HUDEP-2 (cell line): Measurements from ENCODE around the gene BRF1.
"Not testable (repeated sequence)": the region's sequence is repeated elsewhere in the genome, so short reads cannot be mapped to it uniquely, and the experiment has no call there.

Source experiments
- DNase-seq, 76 experiments: peaks; one replicate each; lab custom pipeline; 2025; ENCODE audit not compliant: unreplicated experiment in 76 of 76; lab: John Stamatoyannopoulos, UW

Gene BRF1

DNA sequence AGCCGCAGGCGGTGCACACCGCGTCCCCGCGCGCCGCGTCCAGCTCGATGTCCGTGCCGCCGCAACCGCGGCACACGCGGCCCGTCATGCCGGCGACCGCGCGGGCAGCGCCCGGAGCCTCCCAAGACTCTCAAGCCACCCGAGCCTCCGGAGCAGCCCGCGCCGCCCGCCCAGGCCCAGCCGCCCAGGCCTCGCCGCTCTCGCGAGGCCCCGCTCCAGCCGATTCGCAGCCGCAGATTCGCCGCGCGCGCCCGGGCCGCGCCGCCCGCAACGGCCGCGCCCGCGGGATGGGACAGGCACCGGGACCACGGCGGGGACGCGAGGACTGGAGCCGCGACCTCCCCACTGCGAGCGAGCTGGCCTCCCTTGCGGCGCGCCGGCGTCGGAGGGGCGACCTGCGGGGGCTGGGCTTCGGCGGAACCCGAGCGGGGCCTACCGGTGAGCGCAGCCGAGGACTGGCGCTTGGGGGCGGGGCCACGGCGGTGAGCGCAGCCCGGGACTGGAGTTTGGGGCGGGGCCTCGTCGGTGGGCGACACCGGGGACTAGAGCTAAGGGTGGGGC is at the start of gene BRF1:
Gene BRF1, minus strand, starts transcription at position 460 of the 561 bp plus-strand sequence. Its CDS starts 372 bp downstream, at position 88.
- DNase-seq: peak in 72 of 76 experiments; percentile 37 to 97 (median 89)

DNA sequence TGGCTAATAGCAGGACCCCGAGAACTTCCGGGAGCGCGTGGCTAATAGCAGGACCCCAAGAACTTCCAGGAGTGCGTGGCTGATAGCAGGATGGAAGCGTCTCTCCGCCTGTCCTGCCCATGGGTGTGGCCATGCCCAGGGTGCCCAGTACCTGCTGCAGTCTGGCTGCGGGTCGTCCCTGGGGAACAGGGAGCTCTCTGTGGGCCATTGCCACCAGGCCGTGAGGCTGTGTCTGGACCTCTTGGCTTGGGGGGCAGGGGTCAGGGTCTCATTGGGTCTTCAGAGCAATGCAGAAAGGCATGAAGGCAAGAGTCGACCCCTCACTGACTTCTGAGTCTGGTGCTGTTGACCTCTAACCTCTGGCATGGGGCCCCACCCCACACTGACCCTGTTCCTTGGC is 49.2 kb upstream of the BRF1 start:
- DNase-seq: no peak

DNA sequence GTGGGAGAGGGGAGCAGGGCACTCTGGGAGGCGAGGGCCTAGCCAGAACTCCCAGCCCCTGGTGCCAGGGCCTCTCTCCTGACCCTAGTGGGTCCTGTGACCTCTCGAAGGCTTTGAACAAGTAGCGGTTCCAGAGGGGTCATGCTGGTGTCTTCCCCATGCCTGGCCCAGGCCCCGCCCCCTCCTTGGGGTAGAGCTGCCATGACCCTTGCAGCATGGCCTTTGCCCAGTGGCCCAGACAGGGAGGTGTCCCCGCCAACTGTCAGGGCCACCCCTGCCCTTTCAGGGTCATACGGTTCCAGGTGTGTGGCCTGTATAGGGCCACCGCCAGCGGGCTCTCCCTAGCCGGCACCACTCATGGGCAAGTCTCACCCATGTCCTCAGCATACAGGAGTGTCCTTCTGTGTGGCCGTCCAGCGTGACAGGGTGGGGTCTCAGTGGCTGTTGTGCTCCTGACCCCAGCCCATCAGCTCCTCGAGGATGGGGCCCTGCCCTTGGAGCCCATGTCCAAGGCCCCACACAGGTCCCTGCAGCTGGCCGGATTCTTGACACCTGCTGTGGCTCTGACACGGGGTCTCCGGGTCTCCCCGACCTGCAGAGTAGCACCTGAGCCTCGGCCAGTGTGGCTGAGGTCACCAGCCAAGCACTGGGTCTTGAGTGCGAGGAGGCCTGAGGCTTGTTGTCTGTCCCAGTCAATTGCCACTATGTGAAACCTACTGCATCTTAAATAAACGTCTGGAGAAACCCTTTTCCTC is 48.3 kb upstream of the BRF1 start:
- DNase-seq: no peak

- DNase-seq: no peak
These were observed 47.6 kb upstream of the BRF1 start for GRCh38 chr14:105348169-105348944.

DNA sequence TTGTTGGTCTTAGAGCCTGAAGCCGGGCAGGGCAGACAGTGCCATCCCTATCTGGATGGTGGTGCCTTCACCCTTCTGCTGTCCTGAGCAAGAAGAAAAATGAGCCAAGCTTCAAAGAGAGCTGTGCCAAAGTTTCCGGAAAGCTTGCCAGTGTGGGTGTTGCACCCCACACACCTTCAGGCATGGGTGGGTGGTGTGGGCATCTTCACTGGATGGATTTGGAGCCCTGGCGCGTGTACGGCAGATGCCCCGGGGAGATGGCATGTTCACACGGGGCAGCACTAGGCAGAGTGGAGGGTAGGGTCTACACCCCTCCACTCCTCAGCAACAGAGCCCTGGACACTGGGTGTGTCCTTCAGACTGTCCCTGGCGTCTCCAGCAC is 46.8 kb upstream of the BRF1 start:
- no peak for DNase-seq

DNA sequence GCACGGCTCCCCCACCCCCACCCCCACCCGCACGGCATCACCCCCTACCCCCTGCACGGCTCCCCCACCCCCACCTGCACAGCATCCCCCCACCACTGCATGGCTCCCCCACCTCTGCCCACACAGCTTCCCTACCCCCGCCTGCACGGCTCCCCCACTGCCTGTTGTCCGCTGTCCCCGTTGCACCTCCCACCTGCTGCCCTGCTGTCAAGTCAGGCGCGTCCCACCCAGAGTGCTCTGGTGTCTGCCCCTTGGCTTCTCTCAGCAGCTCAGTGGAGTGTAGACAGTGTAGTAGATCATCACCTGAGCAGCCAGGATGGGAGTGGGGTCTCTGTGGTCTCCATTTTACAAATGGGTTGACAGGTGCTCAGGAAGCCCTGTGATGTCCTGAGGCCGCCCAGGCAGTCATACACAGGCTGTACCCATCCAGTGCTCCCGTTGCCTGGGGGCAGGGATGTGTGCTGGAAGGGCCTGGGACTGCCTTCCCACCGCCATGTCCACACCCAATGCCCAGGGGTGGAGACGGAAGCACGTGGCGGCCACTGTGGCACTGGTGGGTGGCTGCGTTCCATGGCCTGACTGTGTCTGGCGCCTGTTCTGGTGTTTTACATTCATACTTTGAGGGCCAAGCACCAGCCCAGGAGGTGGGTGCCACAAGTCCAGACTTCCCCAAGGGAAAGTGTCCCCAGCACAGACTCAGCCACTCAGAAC is 46.2 kb upstream of the BRF1 start:
- no peak for DNase-seq

- no peak for DNase-seq
These were observed 45.4 kb upstream of the BRF1 start for GRCh38 chr14:105346200-105346533.

DNA sequence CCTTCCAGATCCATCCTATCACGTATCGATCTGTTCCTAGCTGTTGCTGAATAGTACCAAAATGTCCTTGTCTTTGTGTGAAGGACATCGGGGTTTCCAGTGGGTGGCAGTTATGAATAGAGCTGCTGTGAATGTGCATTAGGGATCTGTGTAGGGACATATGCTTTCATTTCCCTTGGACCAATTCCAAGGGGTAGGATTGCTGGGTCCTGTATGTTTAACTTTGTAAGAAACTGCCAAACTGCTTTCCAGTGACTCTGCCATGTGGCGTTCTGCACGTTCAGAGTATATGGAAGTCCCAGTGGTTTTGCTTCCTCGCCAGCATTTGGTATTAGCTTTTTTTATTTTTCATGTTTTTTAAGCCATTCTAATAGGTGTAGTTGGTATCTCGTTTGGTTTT is 42.4 kb upstream of the BRF1 start:
- DNase-seq: no peak

- no peak for DNase-seq
These were observed 40.3 kb upstream of the BRF1 start for GRCh38 chr14:105340821-105341733.

DNA sequence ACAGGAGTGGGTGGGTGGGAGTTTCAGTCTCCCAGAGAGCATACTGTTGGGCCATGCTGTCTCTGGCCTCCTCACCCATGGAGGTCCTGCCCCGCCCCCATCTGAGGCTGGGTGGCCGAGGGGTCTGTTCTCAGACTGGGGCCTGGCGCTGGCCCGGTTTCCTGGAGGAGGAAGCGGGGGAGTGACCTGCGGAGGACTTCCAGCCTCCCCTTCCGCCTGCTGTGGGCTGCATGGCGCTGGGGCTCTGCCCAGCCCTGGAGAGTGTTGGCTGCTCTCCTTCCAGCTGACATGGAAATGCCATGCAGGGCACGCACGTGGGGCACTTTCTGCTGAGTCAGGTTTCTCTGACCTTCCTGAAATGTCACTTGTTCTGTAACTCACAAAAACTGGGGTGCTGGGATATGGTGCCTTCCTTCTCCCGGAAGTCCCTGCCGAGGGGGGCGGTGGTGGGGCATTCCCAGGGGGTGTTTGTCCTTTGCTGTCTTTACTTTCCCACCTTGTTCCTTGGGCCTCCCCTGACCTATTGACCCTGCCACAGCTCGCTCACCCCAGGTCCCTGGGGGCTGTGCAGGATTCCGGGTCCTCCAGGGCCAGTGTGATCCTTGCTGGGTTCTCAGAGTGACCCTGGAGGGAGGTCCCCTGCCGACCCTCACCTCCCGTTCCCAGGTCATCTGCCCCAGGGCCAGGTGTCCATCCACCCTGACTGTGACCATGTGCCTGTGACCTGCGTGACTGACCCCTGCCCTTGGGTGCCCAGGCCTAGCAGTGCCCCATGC is 37.4 kb upstream of the BRF1 start:
- DNase-seq: peak in 1 of 76 experiments; percentile 11

DNA sequence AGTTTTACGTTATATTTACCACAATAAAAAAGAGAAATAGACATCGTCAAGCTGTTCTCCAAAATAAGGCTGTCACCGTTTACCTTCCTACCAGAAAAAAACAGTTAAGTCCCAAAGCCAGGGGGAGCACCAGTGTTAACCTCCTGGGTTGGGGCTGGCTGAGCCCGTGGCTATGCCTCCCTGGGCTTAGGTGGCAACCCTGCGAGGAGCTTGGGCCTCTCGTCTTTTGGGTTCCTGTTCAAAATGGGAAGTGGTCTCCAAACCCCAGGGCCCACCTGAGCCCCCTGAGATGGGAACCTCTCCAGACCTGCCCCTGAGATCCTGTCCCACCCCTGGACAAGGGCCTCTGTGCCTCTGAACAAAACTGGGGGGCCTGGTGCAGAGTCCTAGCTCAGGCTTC is 36.6 kb upstream of the BRF1 start:
- no peak for DNase-seq

DNA sequence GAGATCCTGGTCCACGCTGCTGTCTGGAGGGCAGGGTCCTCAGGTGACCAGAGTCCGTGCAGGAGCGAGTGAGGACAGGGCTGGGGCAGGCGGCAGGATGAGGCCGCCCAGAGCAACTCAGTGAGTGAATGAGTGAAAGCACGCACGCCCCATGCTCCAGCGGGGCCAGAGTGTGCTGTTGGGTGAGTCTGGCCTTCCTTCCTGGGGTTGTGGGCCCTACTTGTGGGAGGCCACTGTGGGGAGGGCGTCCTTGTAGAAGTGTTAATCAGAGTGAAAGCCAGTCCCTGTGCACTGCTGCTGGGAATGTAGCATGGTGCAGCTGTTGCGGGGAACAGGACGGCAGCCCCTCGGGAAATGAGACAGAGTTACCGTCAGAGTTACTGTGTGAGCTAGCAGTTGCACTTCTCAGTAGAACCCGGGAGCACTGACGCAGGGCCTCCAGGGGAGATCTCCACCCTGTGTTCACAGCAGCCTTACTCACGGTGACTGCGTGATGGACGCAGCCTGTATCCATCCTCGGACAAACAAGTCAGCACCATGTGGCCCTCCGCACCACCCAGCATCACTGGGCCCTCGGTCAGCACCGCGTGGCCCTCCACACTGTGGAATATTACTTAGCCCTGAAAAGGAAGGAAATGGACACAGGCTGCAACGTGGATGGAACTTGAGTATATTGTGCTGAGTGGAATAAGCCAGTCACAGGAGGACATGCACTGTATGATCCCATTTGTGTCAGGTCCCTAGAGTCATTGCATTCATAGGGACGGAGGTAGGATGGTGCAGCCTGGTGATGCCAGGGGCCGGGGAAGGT is 35.9 kb upstream of the BRF1 start:
- no peak for DNase-seq

DNA sequence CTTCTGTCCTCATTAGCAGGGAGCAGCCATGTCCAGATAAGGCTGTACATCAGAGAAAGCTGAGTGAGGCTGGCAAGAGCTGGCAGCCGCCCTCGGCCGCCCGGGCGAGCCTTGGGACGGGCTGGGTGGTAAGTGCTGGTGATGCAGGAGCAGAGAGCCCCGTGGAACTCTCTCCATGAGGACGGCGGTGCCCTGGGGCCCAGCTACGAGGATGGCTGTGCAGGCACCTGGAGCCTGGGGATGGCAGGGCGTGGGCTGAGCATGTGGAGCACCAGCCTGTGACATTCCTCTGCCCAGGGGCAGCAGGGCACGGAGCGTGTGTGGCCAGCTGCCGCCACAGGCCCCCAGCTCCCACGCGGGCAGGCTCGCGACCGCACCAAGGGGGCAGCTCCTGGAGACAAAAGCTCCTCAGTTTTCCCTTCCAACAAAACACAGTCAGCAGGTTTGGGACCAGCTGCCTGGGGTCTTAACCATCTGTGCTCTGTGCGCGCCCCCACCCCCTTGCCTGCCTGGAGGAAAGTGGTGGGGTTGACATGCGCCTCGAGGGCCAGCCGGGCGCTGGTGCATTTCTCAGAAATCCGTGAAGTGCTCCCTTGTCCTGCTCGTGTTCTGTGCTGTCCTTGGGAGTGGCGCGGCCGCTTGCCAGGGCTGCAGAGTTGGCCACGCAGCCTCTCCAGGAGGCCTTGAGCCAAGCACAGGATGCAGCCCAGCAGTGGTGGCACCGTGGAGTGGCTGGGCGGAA is 35.1 kb upstream of the BRF1 start:
- DNase-seq: no peak

- not testable (repeated sequence) for DNase-seq
These were observed 34.4 kb upstream of the BRF1 start for GRCh38 chr14:105335231-105335542.

- DNase-seq: no peak
These were observed 33.8 kb upstream of the BRF1 start for GRCh38 chr14:105334383-105335230.

- DNase-seq: no peak
These were observed 33.0 kb upstream of the BRF1 start for GRCh38 chr14:105333613-105334364.
